ENCODE data around the gene PRKAB1. TPM values are rescaled to one million over a fixed set of nuclear protein-coding genes. Genes with fewer than 3 reads are reported as not detected.

The PRKAB1 gene
- total RNA-seq, 1 experiment from 2014 or later: 34.1 TPM

GRCh38 chr12:119711693-119712092, 43.8 kb downstream of the PRKAB1 start:
- no peak overlapping the region for H3K27ac ChIP-seq (ENCODE audit: low read depth, low read length, poor library complexity, severe bottlenecking)
- TF ChIP-seq CTCF (conservative IDR thresholded peaks at IDR 0.05; ENCODE audit: low read depth, low read length) (no peak), EZH2 (IDR thresholded peaks at IDR 0.05; ENCODE audit: borderline replicate concordance, low read depth, low read length, poor library complexity, severe bottlenecking) (no peak)
- intact Hi-C loops (cut with micrococcal nuclease; ENCODE audit: unreplicated experiment): no loop called here
- H3K4me3 ChIP-seq (ENCODE audit: low read depth, low read length, poor library complexity, severe bottlenecking): no peak overlapping the region
- CTCF ChIA-PET: no interaction called here
- BruUV-seq (replicated peaks): no TSS peak
- H3K27me3 ChIP-seq (replicated peaks; ENCODE audit: insufficient read depth, low read depth, low read length, poor library complexity): no peaks in the 10 kb centered on the region
- DNase-seq (ENCODE audit: low spot score): no peak
- POLR2A ChIA-PET (ENCODE audit: low non-redundant PET): no interaction called here
- H3K36me3 ChIP-seq (ENCODE audit: insufficient read depth, low read length, poor library complexity, severe bottlenecking): peaks cover 67% of the 10 kb centered on the region
- no peaks in the 10 kb centered on the region for H3K9me3 ChIP-seq (ENCODE audit: low read depth, low read length, poor library complexity, severe bottlenecking)
- no peaks in the 10 kb centered on the region for H3K4me1 ChIP-seq (ENCODE audit: insufficient read depth, low read length, poor library complexity, severe bottlenecking)

GRCh38 chr12:119712721-119713120, 44.8 kb downstream of the PRKAB1 start:
- BruUV-seq (replicated peaks): no TSS peak
- H3K4me1 ChIP-seq (ENCODE audit: insufficient read depth, low read length, poor library complexity, severe bottlenecking): no peaks in the 10 kb centered on the region
- no peaks in the 10 kb centered on the region for H3K9me3 ChIP-seq (ENCODE audit: low read depth, low read length, poor library complexity, severe bottlenecking)
- no peak for DNase-seq (ENCODE audit: low spot score)
- TF ChIP-seq EZH2 (IDR thresholded peaks at IDR 0.05; ENCODE audit: borderline replicate concordance, low read depth, low read length, poor library complexity, severe bottlenecking) (no peak), CTCF (conservative IDR thresholded peaks at IDR 0.05; ENCODE audit: low read depth, low read length) (no peak)
- POLR2A ChIA-PET (ENCODE audit: low non-redundant PET): no interaction called here
- peaks cover 63% of the 10 kb centered on the region for H3K36me3 ChIP-seq (ENCODE audit: insufficient read depth, low read length, poor library complexity, severe bottlenecking)
- no peak overlapping the region for H3K27ac ChIP-seq (ENCODE audit: low read depth, low read length, poor library complexity, severe bottlenecking)
- H3K4me3 ChIP-seq (ENCODE audit: low read depth, low read length, poor library complexity, severe bottlenecking): no peak overlapping the region
- CTCF ChIA-PET: no interaction called here
- no peaks in the 10 kb centered on the region for H3K27me3 ChIP-seq (replicated peaks; ENCODE audit: insufficient read depth, low read depth, low read length, poor library complexity)
- intact Hi-C loops (cut with micrococcal nuclease; ENCODE audit: unreplicated experiment): no loop called here

GRCh38 chr12:119713551-119714031, 45.7 kb downstream of the PRKAB1 start:
- intact Hi-C loops (cut with micrococcal nuclease; ENCODE audit: unreplicated experiment): no loop called here
- ChIA-PET POLR2A (ENCODE audit: low non-redundant PET) (no interaction called here), CTCF (no interaction called here)
- H3K36me3 ChIP-seq (ENCODE audit: insufficient read depth, low read length, poor library complexity, severe bottlenecking): peaks cover 63% of the 10 kb centered on the region
- no peak overlapping the region for H3K4me3 ChIP-seq (ENCODE audit: low read depth, low read length, poor library complexity, severe bottlenecking)
- no peak overlapping the region for H3K27ac ChIP-seq (ENCODE audit: low read depth, low read length, poor library complexity, severe bottlenecking)
- no peaks in the 10 kb centered on the region for H3K9me3 ChIP-seq (ENCODE audit: low read depth, low read length, poor library complexity, severe bottlenecking)
- BruUV-seq (replicated peaks): no TSS peak
- TF ChIP-seq CTCF (conservative IDR thresholded peaks at IDR 0.05; ENCODE audit: low read depth, low read length) (no peak), EZH2 (IDR thresholded peaks at IDR 0.05; ENCODE audit: borderline replicate concordance, low read depth, low read length, poor library complexity, severe bottlenecking) (no peak)
- no peaks in the 10 kb centered on the region for H3K4me1 ChIP-seq (ENCODE audit: insufficient read depth, low read length, poor library complexity, severe bottlenecking)
- DNase-seq (ENCODE audit: low spot score): no peak
- H3K27me3 ChIP-seq (replicated peaks; ENCODE audit: insufficient read depth, low read depth, low read length, poor library complexity): no peaks in the 10 kb centered on the region
